GM19328 (cell line): Measurements from ENCODE around the gene CYYR1.

Source experiments
- ATAC-seq: cut with Tn5 transposase; IDR thresholded peaks from one replicate; pipeline ENCODE4 v1.9.1; 2021; ENCODE audit warnings: mild to moderate bottlenecking, moderate library complexity; ENCODE audit not compliant: unreplicated experiment

CYYR1 gene

DNA sequence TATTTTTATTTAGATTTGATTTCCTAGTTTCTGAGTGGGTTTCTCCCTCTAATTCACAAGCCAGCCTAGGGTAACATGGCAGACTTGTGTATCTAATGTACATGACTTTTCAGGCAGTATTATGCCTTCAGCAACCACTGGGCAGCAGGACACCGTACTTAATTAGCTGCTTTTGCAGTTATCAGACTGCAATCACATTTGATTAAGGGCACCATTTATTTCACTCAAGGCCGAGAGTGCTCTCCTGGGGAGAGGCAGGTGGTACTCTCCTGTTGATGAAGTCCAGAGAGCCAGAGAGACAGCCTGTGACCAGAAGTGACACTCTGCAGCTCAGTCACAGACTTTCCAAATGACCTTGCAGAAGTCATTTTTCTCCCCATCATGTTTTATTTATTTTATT lies 18.7 kb downstream of the CYYR1 start:
- no peak for ATAC-seq

DNA sequence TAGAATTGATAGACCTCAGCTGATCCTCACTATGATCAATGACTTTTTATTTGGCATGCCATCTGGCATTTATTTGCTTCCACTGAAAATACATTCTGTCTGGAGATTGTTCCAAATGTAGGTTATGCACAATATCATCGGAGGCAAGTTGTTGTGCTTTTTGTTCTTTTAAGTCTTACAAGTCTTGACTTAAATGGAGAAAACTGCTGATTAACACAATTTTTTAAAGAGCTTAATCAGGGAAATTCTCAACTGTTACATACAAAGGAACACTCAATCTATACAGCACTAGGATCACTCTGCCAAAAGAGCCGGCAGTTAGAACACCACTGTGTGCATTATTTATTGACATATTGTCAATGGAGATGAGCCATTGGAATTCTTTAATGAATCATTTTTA lies 19.2 kb downstream of the CYYR1 start:
- ATAC-seq: no peak

DNA sequence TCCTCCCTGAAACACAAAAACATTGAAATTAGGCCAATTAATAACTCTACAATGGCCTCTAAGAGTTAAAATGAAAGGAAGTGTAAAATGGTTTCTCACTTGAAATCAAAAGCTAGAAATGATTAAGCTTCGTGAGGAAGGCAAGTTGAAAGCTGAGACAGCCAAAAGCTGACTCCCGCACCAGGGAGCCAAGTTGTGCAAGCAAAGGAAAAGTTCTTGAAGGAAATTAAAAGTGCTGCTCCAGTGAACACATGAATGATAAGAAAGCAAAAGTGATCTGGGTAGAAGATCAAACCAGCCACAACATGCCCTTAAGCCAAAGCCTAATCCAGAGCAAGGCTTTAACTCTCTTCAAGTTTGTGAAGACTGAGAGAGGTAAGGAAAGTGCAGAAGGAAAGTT lies 22.8 kb downstream of the CYYR1 start:
- ATAC-seq: no peak

DNA sequence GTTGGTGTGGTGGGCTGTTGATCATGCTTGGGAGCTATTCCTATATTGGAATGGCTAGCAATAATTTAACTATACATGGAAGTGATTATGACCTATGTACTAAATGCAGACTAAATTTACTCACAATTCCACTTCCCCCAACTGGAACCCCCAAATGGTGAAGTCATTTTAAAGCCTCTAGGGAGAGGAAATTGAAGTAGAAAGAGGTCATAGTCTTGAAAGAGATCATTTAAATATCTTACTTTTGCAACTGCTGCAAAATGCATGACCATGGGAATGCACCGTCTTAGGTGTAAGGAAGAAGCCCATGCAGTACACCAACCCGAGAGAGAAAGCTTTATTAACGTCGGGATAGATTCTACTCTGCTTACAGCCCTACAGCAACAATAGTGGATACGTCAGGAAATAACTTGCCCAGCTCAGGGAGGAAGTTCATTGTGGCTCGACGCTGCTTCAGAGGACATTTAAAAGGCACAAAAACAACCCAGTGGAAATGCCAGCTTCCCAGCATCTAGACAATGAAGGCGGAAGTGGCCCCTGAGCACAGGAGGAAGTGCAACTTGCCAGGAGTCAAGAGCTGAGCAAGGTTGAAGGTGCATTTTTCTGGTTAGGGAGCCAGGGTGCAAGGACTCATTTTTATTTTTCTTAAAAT lies 26.5 kb downstream of the CYYR1 start:
- no peak for ATAC-seq

DNA sequence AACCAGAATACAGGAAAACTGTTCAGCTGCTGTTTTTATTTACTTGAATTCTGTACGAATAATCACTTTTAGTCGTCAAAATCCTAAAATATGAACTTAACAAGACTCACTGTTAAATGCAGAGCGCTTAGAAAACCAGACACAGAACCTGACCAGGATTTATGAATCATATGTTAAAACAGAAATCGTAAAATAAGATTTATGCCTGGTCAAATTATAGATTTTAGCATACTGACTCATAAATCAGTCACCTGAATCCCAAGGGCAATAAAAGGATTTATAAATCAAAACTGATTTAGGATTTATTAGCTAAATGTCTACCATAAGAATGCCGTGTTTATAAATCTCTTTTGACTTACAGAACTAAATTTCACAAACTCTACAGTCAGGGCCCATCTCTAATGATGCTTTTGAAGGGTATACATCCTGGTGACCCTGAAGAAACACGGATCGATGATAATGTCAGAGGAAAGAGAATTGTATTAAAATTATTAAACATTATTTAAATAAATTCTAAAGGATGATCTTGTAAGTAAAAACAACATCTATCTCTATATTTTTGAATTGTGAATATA lies 28.8 kb downstream of the CYYR1 start:
- ATAC-seq: no peak

DNA sequence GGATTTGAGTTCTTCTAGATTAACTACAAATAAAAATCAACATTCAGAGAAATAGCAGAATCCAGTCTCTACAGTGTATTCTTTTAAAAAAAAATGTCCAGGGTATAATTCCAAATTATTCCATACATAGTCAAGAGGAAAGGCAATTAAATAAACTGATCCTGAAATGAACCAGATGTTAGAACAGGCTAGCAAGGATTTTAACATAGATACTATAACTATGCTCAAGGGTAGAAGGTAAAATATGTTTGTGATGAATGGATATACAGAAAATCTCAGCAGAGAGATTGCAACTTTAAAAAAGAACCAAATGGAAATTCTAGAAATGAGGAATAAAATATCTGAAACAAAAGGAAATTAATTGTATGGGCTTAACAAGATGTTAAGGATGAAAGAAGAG lies 32.4 kb downstream of the CYYR1 start:
- ATAC-seq: no peak

DNA sequence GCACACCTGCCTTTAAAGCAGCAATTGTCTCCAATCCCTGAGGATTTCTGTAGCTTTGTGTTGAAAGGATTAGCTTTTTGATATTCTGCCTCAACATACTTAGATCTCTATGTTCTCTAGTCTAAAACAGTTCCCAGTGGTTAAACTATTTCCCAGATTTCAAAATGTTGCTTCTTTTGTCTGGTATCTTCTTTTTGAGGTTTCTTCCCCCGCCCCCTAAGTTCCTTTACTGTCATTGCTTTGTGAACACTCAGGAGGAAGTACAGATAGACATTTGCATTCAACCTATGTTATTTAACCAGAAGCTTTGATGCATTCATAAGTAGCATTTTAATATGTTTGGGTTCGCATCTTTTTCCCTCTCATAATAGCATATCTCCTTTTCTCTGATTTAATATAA lies 33.5 kb downstream of the CYYR1 start:
- no peak for ATAC-seq

DNA sequence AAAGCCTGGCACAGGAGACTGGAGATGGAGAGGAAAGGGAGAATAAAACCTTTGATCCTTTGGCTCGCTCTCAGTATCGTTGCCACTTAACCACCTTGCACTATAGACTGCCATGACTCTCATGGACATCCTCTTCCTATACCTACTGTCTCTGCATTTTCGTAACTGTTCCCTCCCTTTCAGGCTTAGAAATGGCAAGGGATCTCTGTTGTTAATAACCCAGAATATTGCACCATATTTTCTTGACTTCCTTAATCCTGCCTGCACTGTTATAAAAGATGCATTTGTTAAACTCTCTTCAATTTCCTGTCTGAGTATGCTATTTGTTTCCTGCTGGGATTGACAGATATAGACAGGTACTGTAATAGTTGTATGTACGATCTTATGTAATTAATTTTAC lies 38.6 kb downstream of the CYYR1 start:
- no peak for ATAC-seq

DNA sequence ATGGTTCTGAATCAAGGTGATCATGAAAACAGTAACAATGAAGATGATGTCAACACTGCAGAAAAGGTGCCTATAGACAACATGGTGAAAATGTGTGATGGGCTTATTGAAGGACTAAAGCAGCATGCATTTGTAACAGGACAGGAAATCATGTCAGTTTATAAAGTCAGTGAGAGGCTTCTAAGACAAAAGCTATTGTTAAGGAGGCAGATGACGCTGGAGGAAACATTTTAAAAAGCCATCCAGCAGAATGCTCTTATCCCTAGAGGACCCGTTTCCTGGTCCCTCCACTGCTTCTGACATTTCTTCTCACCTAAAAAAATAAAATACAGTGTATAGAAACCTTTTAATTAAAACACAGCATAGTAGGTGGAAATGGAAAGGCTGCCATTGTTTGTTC lies 40.9 kb downstream of the CYYR1 start:
- no peak for ATAC-seq

DNA sequence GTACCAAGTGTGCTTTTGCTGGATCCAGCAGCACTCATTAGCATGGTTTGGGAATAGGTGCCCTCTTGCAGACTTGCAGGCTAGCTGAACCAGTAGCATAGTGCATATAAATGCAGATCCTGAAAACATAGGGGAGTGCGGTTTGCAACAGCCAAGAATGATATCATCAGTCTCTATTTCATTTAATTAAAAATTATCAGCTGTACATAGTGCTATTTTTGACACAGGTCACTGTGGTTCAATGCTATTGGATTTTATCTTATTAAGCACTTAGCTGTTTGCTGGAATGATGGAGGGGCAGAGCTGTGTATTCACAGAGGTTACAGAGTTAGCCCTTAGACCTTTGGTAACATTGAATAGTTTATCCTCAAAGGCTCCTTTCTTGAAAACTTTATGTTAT lies 43.6 kb downstream of the CYYR1 start:
- ATAC-seq: no peak

DNA sequence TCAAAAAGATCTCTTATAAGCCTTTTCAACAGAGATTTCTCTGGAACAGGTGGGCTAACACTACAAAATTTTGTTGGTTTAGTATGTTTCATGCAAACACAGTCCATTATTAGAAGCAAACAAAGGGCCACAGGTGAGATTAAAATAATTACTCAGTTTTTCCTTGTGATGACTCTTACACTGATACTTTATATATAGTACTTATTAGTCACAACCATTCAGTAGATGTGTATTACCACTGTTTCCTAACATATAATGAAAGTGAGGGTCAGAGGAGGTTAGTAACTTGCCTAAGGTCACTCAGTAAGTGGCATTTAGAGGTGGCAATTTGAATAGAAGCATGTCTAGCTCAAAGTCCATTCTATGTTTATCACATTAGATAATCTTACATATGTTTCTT lies 44.2 kb downstream of the CYYR1 start:
- no peak for ATAC-seq

DNA sequence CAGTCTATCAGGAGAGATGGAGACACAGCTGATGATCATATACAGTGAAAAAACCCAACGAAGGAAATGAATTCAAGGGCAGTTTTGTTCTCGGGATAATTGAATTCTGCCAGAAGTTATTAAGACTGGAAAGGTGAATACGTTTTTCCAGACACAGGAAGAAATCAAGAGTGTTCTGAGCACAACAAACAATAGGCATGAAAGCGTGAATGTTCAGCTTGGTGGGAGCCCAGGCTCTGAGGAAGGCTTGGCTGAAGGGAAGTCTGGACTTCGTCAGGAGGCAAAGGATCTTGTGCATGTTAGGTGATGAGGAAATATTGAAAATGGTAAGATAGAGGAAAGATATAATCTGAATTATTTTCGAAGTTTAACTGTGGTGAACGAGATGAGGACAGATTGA lies 50.4 kb downstream of the CYYR1 start:
- ATAC-seq: no peak

DNA sequence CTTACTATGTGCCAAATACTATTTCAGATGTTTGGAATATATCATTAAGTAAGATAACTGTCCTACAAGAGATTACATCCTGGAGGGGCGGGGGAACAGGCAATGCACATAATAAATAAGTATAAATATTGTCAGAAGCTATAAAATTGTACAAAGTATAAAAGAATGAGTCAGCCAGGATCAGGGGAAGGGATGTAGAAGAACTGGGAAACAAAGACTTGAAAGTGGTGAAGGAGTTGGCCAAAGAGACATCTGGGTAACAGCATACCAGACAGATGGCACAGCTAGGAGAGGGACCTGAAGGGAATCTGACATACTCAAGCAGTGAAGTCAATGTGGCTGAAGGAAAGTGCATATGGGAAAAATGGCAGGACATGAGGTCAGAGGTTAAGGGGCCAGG lies 53.9 kb downstream of the CYYR1 start:
- no peak for ATAC-seq

DNA sequence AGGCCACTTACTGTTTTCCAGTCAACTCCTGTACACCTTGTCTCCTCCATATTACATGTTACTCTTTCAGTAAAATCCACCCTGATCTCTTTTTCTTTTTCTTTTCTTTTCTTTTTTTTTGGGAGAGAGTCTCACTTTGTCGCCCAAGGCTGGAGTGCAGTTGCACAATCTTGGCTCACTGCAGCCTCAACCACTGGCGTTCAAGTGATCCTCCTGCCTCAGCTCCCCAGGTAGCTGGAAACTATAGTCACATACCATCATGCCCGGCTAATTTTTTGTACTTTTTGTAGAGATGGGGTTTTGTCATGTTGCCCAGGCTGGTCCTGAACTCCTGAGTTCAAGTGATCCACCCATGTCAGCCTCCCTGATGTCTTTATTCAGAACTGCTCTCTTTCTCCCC lies 57.8 kb downstream of the CYYR1 start:
- no peak for ATAC-seq

DNA sequence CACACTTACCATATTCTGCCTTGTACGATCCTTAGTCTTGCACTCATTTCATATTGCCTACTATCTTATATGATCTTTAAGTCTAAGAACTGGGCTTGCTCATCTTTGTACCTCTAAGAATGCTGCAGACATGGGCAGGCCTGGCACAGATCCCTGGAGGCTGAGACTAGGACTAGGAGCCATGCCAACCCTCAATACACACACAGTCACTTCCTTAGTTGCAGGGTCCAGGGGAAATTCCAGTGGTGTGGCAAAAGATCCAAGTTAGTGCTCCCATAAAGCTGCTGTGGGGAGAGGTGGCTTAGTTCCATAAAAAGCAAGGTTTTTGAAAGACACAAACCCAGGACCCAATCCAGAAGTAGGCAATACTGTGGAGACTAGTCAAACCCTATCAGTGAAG lies 59.9 kb downstream of the CYYR1 start:
- no peak for ATAC-seq

DNA sequence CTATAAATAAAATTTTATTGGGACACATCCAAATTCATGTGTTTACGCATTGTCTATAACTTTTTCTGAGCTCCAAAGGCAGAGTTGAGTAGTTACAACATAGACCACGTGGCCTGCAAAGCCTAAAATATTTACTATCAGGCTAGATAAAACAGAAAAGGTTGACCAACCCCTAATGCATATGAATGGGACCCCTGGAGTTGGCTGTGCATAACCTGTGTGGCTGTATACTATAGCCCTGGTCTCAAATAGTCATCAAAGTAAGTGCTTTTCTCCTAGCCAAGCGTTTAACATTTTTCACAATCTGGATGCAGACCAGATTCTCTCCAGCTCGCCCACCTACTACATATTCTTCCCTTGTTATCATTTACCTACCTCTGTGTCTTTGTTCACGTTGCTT lies 60.4 kb downstream of the CYYR1 start:
- ATAC-seq: no peak

DNA sequence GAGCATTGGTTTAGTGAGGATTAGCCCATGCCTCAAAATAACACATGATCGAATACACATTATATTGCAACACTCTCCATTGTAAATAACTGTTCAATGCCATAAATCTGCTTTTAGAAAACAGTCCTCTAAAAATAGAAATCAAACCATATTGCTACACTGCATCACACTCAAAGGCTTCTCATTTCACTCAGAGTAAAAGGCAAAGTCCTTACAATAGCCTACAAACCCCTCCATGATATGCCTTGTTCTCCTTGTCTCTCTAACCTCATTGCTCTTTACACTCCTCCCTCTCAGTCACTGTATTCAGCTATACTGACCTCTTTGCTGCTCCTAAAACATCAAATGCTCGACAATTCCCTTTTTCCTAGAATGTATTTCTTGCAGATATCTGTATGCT lies 64.2 kb downstream of the CYYR1 start:
- ATAC-seq: no peak

DNA sequence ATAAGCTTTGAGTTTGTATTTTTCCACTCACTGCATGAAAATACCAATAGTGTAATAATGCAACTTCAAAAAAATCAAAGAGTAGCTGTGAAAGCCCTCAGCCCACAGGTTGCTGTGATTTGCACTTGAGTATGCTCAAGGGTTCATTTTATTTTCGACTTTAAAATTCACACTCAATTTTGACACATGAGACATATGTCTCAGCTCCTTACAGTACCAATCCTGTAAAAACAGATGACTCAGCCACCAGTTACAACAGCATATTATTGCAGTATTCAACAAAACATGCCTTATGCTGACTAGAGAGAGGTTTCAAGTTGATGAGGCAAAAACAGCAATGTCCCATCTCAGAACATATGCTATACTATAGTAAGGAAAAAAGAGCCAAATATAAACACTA lies 66.1 kb downstream of the CYYR1 start:
- ATAC-seq: no peak

DNA sequence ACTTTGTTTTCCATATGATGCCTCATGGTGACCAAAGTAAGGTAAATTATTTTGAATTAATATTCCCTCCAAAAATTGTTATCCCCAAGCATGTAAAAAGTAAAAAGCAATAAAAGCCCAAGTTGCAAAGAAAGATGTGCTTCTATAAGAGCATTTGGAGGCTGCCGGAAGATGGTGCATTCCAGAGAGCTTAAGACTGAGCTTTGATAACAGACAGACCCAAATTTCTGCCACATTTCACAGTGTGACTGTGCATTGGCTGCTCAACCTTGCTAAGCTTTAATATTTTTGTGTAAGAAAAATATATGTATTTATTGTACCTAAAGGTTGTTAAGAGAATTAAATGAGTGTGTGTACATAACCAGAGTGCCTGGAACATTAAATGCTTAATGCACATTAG lies 67.9 kb downstream of the CYYR1 start:
- no peak for ATAC-seq

DNA sequence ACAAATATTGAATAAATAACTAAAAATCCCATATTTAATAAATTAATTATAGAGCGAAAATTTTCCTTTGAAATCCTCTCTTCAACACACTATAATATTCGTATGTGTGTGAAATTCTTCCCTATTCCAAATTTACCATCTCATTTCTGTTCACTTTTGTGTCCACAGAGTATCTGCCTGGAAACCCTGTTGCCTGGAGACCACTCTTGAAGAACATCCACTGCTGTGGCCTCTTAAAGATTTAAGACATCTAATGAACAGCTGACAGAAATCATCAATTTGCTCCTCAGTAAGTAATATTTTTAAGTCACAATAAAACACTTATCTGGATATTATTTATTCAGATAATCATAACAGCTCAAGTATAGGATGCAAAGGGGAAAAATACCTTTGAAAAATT lies 69.7 kb downstream of the CYYR1 start:
- ATAC-seq: no peak

DNA sequence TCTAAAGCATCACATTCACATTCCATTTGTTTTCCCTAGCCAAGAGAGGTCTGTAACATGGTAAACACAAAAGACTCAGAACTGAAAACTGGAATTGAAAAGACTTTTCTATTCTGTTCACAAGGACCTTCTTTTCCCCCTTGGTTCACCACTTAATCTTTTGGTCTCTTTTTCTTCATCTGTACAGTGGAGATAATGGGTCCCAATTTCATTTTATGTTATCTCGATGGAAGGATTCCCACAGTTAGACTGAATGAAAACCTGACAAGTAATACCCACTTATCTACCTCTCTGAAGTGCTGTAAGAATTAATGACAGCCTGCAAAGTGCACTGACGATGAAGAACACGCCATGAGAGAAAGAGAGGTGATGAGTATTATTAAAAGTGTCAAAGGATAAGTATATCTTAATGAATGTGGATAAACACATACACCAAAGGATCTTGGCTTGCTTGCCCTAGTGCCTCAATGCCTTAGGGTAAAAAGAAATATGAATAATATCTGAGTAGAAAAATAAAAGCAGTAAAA lies 71.5 kb downstream of the CYYR1 start:
- no peak for ATAC-seq

DNA sequence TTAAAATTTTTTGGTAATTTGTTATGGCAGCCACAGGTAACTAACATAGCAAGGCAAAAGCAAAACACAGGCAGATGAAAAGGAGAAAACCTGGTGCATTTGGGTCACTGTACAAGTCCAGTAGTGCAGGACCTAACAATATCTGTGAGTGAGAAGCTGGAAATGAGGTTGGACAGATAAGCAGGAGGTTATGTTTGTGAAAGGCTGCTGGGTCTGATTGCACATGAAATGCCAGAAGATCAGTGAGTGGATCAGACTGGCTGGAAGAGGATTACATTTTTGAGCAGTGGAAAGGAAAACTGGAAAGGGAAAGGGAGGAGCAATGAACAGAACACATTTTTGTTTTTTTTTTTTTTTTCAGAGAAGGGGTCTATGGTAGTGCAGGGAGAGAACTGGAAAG lies 73.6 kb downstream of the CYYR1 start:
- no peak for ATAC-seq

DNA sequence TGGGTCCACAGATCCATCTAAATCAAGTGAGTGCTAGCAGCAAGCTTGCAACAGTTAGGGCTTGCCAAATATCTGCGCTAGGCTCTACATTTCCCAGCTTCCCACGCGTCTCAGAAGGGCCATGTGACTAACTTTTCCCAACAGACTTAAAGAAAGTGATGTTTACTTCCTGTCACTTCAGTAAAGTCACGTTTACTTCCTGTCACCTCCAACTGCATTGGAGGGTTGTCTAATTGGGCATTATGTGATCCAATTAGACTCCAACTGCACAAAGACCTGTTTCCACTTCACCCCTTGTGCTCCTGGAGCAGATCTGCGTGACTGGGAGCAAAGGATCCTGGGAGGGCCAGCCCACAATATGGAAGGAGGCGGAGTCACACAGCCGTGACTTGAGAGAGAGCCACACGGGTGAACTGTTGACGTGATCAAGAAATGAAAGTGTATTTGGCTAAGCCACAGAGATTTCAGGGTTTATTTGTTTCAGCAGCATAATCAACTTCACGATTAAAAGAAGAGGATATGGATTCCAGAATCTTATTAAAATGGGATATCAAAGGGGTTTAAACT lies 77.7 kb downstream of the CYYR1 start:
- no peak for ATAC-seq
